Activated T-helper 1 cell treated with anti-CD3 and anti-CD28 coated beads, Interleukin-12 subunit alpha, Interleukin-12 subunit beta, Interleukin-2, Interleukin-4 antibody, amounts not matched to agents 30 ng/mL and 10 ng/mL and 1 ng/mL, durations not matched to agents 14 hours and 24 hours and 36 hours (primary cell): Measurements from ENCODE around the gene ZNF692. TPM values are rescaled to one million over a fixed set of nuclear protein-coding genes. Genes with fewer than 3 reads are reported as not detected.
"Not testable (repeated sequence)": the region's sequence is repeated elsewhere in the genome, so short reads cannot be mapped to it uniquely, and the experiment has no call there.

Experiments used
- DNase-seq: peaks from one replicate; pipeline ENCODE4 v3.0.0; 2021; ENCODE audit warnings: low spot score
- H3K27ac Mint-ChIP-seq: one replicate; pipeline ENCODE4 v1.8.0; 2021; ENCODE audit warnings: mild to moderate bottlenecking, mixed read lengths
- H3K27me3 Mint-ChIP-seq: one replicate; pipeline ENCODE4 v1.8.0; 2022; ENCODE audit warnings: mild to moderate bottlenecking, moderate library complexity, mixed read lengths; ENCODE audit not compliant: insufficient read depth
- H3K36me3 Mint-ChIP-seq: one replicate; pipeline ENCODE4 v1.8.0; 2021; ENCODE audit warnings: low read depth, mixed read lengths
- H3K4me1 Mint-ChIP-seq: one replicate; pipeline ENCODE4 v1.8.0; 2021; ENCODE audit warnings: low read depth, mixed read lengths
- H3K4me3 Mint-ChIP-seq: one replicate; pipeline ENCODE4 v1.8.0; 2021; ENCODE audit warnings: mild to moderate bottlenecking, moderate library complexity, mixed read lengths
- H3K9me3 Mint-ChIP-seq: one replicate; pipeline ENCODE4 v1.8.0; 2021; ENCODE audit warnings: mixed read lengths
- intact Hi-C: fragments of 100-400 bp; cut with micrococcal nuclease; formaldehyde crosslinking; loops from one replicate; pipeline ENCODE4 v1.15.1; 2024
- total RNA-seq: library from RNA; stranded (reverse); gene quantifications from 2 replicates; pipeline ENCODE4 v1.2.3, GENCODE V29; 2022

Gene ZNF692
- total RNA-seq, 1 donor from 2014 or later, result 89.6 TPM

GRCh38 chr1:248891758-248892157 is 32.9 kb upstream of the ZNF692 start:
- H3K4me1 Mint-ChIP-seq, result no peaks in the 10 kb centered on the region
- peaks cover 24% of the 10 kb centered on the region for H3K27me3 Mint-ChIP-seq
- intact Hi-C loops, result no loop called here
- no peak overlapping the region for H3K4me3 Mint-ChIP-seq
- H3K27ac Mint-ChIP-seq, result no peak overlapping the region
- H3K9me3 Mint-ChIP-seq, result no peaks in the 10 kb centered on the region
- DNase-seq, result no peak
- H3K36me3 Mint-ChIP-seq, result no peaks in the 10 kb centered on the region

GRCh38 chr1:248890549-248891498 is 31.9 kb upstream of the ZNF692 start:
- no peaks in the 10 kb centered on the region for H3K4me1 Mint-ChIP-seq
- DNase-seq, result no peak
- no peak overlapping the region for H3K4me3 Mint-ChIP-seq
- H3K27ac Mint-ChIP-seq, result no peak overlapping the region
- no peaks in the 10 kb centered on the region for H3K9me3 Mint-ChIP-seq
- no peaks in the 10 kb centered on the region for H3K36me3 Mint-ChIP-seq
- intact Hi-C loops, result no loop called here
- peaks cover 28% of the 10 kb centered on the region for H3K27me3 Mint-ChIP-seq

GRCh38 chr1:248889914-248890243 is 31.0 kb upstream of the ZNF692 start:
- H3K4me1 Mint-ChIP-seq, DNase-seq, H3K4me3 Mint-ChIP-seq, H3K9me3 Mint-ChIP-seq, H3K36me3 Mint-ChIP-seq, intact Hi-C loops, H3K27ac Mint-ChIP-seq: not testable (repeated sequence)
- H3K27me3 Mint-ChIP-seq, result peaks cover 29% of the 10 kb centered on the region

DNA sequence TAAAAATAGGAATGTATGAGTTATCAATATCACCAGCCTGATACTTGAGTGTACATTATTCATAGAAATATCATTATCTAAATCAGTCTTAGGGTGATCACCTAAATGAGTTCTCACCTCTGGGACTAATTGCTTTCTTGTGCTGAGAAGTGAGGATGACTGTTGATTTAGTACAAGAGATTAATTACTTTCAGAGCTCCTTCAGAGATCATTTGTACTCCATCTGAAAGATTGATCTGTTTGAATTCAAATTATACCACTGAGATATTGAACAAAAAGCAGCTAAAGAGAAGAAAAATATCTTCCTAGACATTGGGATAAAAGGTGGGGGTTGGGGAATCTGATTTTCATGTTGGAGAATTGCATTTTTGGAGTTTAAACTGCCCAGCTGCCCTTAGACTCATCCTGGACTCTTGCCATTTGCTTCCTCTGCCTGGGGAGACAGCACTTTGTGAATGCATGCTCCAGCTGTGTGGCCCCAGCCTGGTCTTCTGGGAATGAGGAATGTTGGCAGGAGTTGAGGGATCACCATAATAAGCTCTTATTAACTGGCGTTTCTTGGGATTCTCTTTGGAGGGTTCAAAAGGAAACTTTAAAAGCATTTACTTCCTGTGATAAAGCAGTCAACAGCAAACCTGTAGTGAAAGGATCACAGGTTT is 27.5 kb upstream of the ZNF692 start:
- H3K27me3 Mint-ChIP-seq, result peaks cover 18% of the 10 kb centered on the region
- H3K36me3 Mint-ChIP-seq, result no peaks in the 10 kb centered on the region
- H3K27ac Mint-ChIP-seq, result no peak overlapping the region
- no peak for DNase-seq
- no peaks in the 10 kb centered on the region for H3K4me1 Mint-ChIP-seq
- no peaks in the 10 kb centered on the region for H3K9me3 Mint-ChIP-seq
- intact Hi-C loops, result no loop called here
- H3K4me3 Mint-ChIP-seq, result no peak overlapping the region

DNA sequence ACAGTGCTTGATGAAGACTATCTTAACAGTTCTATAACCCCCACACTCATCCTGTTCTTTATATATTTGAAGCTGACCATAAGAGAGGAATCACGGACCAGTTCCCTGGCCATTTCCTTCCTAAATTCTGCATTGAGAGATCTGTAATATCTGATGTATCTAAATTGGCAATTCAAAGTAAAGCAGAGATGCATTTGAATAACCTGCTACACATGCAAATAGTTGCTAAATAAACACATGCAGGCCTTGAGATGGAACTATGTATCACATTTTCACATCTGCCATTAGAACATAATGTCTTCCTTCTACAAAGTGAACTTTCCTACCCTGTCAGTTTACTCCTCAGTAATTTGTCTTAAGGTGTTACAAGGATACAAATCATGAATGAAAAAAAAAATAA is 26.8 kb upstream of the ZNF692 start:
- Mint-ChIP-seq H3K27me3 (peaks cover 18% of the 10 kb centered on the region), H3K4me3 (no peak overlapping the region), H3K9me3 (no peaks in the 10 kb centered on the region), H3K27ac (no peak overlapping the region), H3K4me1 (no peaks in the 10 kb centered on the region), H3K36me3 (no peaks in the 10 kb centered on the region)
- no peak for DNase-seq
- intact Hi-C loops, result no loop called here

GRCh38 chr1:248884632-248885295 is 25.9 kb upstream of the ZNF692 start:
- intact Hi-C loops, result no loop called here
- Mint-ChIP-seq H3K9me3 (no peaks in the 10 kb centered on the region), H3K4me3 (no peak overlapping the region), H3K4me1 (no peaks in the 10 kb centered on the region), H3K36me3 (no peaks in the 10 kb centered on the region), H3K27me3 (peaks cover 25% of the 10 kb centered on the region), H3K27ac (no peak overlapping the region)
- no peak for DNase-seq

DNA sequence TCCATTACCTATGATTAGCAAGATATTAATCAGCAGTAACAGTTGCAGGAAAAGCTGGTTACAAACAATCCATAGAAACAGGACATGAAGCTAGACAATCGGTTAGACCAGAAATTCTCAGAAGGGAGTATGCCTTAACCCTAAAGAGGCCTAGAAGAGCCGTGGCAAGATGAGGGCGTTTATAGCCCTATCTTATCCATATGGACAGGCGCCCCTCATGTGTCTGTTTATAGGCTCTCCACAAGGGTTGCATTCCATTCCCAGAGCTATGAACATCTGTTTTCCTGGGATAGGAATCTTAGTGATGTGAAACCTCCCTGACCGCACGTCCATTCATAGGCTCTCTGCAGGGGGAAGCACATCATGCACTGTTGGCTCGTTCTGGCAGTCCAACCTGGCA is 23.5 kb upstream of the ZNF692 start:
- H3K27ac Mint-ChIP-seq, result not testable (repeated sequence)

DNA sequence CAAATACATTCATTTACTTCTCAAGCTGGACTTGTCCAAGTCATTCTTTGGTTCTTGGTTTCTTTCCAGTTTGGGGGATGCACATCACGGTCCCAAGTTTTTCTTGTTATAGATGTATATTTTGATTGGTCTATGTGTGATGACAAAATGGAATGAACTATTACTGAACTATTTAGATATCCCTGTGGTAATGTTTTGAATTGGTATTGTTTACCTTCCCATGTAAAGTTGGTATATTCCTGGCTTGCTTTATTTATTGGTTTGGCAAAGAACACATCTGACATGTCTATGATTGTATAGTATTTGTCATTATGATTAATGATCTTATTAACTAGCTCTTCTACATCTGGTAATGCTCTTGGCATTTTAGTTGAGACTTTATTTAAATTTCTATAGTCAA is 22.4 kb upstream of the ZNF692 start:
- intact Hi-C loops, result no loop called here
- no peak overlapping the region for H3K27ac Mint-ChIP-seq
- H3K27me3 Mint-ChIP-seq, result peaks cover 37% of the 10 kb centered on the region
- no peaks in the 10 kb centered on the region for H3K36me3 Mint-ChIP-seq
- DNase-seq, result no peak
- no peaks in the 10 kb centered on the region for H3K4me1 Mint-ChIP-seq
- no peak overlapping the region for H3K4me3 Mint-ChIP-seq
- H3K9me3 Mint-ChIP-seq, result no peaks in the 10 kb centered on the region

More for the DNA sequence above, 23.5 kb upstream of the ZNF692 start:
- peaks cover 37% of the 10 kb centered on the region for H3K27me3 Mint-ChIP-seq
- H3K4me1 Mint-ChIP-seq, H3K9me3 Mint-ChIP-seq, H3K36me3 Mint-ChIP-seq, intact Hi-C loops, H3K4me3 Mint-ChIP-seq, DNase-seq: not testable (repeated sequence)

- Mint-ChIP-seq H3K27ac (peak overlapping the region; percentile 95), H3K9me3 (no peaks in the 10 kb centered on the region), H3K4me3 (peak overlapping the region; percentile 87), H3K4me1 (peaks cover 26% of the 10 kb centered on the region), H3K27me3 (peaks cover 20% of the 10 kb centered on the region), H3K36me3 (no peaks in the 10 kb centered on the region)
- intact Hi-C loops, result loop anchor here (1.0 kb wide), 5 partner anchors 11 to 48 kb away; partner anchors contain the start of genes PGBD2, ZNF672 and ZNF692
- peak; percentile 73 for DNase-seq
Observed at GRCh38 chr1:248873993-248874533, 15.2 kb upstream of the ZNF692 start.

DNA sequence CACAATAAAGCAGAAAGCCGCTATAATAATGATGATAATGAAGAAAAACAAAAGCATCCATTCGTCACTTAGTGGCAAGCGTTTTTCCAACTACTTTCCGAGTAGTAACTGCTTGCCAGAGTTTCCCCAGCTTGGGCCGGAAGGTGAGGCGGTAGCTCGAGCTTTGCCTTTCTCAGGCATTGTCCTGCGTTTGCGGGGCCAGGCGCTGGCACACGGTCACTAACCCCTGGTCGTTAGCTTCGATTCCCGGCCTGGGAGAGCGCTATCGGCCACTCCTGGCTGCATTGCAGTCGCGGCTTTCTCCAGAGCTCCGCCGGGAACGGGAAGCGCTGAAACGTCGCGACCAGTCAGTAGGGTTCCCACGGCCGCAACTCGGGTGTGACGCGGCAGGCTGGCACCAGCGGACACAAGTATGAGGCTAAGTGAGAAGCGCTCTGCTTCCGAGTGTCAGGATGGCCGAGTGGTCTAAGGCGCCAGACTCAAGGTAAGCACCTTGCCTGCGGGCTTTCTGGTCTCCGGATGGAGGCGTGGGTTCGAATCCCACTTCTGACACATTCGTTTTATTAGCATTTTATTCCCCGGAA is 14.6 kb upstream of the ZNF692 start:
- Mint-ChIP-seq H3K27ac (peak overlapping the region; percentile 95), H3K36me3 (no peaks in the 10 kb centered on the region)
- intact Hi-C loops, result loop anchor here (1.0 kb wide), 3 partner anchors 10 to 47 kb away; partner anchors contain the start of gene ZNF692

GRCh38 chr1:248872752-248873408 is 14.0 kb upstream of the ZNF692 start:
- Mint-ChIP-seq H3K27ac (peak overlapping the region; percentile 95), H3K36me3 (no peaks in the 10 kb centered on the region), H3K27me3 (peaks cover 12% of the 10 kb centered on the region), H3K4me1 (peaks cover 26% of the 10 kb centered on the region), H3K4me3 (peak overlapping the region; percentile 87), H3K9me3 (no peaks in the 10 kb centered on the region)
- intact Hi-C loops, result loop anchor here (1.0 kb wide), 3 partner anchors 10 to 47 kb away; partner anchors contain the start of gene ZNF692
- peak; percentile 34 for DNase-seq

More for the DNA sequence above, 14.6 kb upstream of the ZNF692 start:
- peak; percentile 87 for DNase-seq
- H3K4me3 Mint-ChIP-seq, result peak overlapping the region; percentile 87
- no peaks in the 10 kb centered on the region for H3K9me3 Mint-ChIP-seq
- peaks cover 26% of the 10 kb centered on the region for H3K4me1 Mint-ChIP-seq
- H3K27me3 Mint-ChIP-seq, result peaks cover 16% of the 10 kb centered on the region

GRCh38 chr1:248871837-248872401 is 13.0 kb upstream of the ZNF692 start:
- Mint-ChIP-seq H3K4me3 (peak overlapping the region; percentile 67), H3K4me1 (peaks cover 26% of the 10 kb centered on the region), H3K9me3 (no peaks in the 10 kb centered on the region), H3K27me3 (peaks cover 12% of the 10 kb centered on the region), H3K36me3 (no peaks in the 10 kb centered on the region), H3K27ac (peak overlapping the region; percentile 40)
- intact Hi-C loops, result no loop called here
- DNase-seq, result no peak
